OCI-LY7 (cell line): Measurements from ENCODE around the gene PTPN18.
"Not testable (repeated sequence)": the region's sequence is repeated elsewhere in the genome, so short reads cannot be mapped to it uniquely, and the experiment has no call there.

Source experiments
- CTCF ChIP-seq: fragments of 200-600 bp; sonication (generic); conservative IDR thresholded peaks from 2 replicates; pipeline ENCODE4 v1.5.1; 2014; ENCODE audit warnings: mild to moderate bottlenecking, antibody characterized with exemption, low read length, moderate library complexity, mixed read lengths
- EZH2phosphoT487 ChIP-seq: fragments of 200-600 bp; sonication (generic); IDR thresholded peaks from 2 replicates; pipeline ENCODE4 v1.6.1; 2018; ENCODE audit warnings: low read depth, borderline replicate concordance, mild to moderate bottlenecking, mixed run types, antibody characterized with exemption, low read length, moderate library complexity, mixed read lengths

- TF ChIP-seq CTCF, EZH2phosphoT487: not testable (repeated sequence)
These were observed 63.0 kb downstream of the PTPN18 start for GRCh38 chr2:130418845-130419244.
